AG09319 (cell line): ENCODE results near the gene SLFN11.
A peak's percentile ranks its signal among the peaks of the same experiment; 100 is the strongest.
"Not testable (repeated sequence)": the region's sequence is repeated elsewhere in the genome, so short reads cannot be mapped to it uniquely, and the experiment has no call there.

Source experiments
- DNase-seq: peaks from one replicate; pipeline ENCODE4 v3.0.0-alpha.2; 2010; ENCODE audit warnings: low read depth; ENCODE audit errors: extremely low read depth
- CTCF ChIP-seq: IDR thresholded peaks from 2 replicates; pipeline ENCODE4 v1.5.1; 2011; ENCODE audit warnings: low read depth, mild to moderate bottlenecking, inconsistent platforms, low read length, moderate library complexity

SLFN11 gene

GRCh38 chr17:35337364-35337763, 36.1 kb downstream of the SLFN11 start:
- TF ChIP-seq CTCF = no peak
- no peak for DNase-seq

- not testable (repeated sequence) for DNase-seq
Measured at GRCh38 chr17:35333578-35333977, 39.8 kb downstream of the SLFN11 start.

- TF ChIP-seq CTCF = no peak
- DNase-seq = no peak
Measured at GRCh38 chr17:35322749-35323148, 50.7 kb downstream of the SLFN11 start.

- no peak for DNase-seq
Measured at GRCh38 chr17:35315971-35316370, 57.5 kb downstream of the SLFN11 start.

GRCh38 chr17:35315283-35315682, 58.1 kb downstream of the SLFN11 start:
- DNase-seq = peak; percentile 88
- no peak for TF ChIP-seq CTCF

More at GRCh38 chr17:35315971-35316370, 57.5 kb downstream of the SLFN11 start:
- TF ChIP-seq CTCF = no peak

- DNase-seq = no peak
Measured at GRCh38 chr17:35314415-35315216, 58.8 kb downstream of the SLFN11 start.

GRCh38 chr17:35313875-35314409, 59.5 kb downstream of the SLFN11 start:
- TF ChIP-seq CTCF = no peak
- DNase-seq = no peak

More at GRCh38 chr17:35314415-35315216, 58.8 kb downstream of the SLFN11 start:
- no peak for TF ChIP-seq CTCF
